ENCODE measurements around the gene SMS. TPM values are rescaled to one million over a fixed set of nuclear protein-coding genes. Genes with fewer than 3 reads are reported as not detected.
"Not testable (repeated sequence)": the region's sequence is repeated elsewhere in the genome, so short reads cannot be mapped to it uniquely, and the experiment has no call there.

Gene SMS
- total RNA-seq, 1 experiment from 2014 or later: 218 TPM

DNA sequence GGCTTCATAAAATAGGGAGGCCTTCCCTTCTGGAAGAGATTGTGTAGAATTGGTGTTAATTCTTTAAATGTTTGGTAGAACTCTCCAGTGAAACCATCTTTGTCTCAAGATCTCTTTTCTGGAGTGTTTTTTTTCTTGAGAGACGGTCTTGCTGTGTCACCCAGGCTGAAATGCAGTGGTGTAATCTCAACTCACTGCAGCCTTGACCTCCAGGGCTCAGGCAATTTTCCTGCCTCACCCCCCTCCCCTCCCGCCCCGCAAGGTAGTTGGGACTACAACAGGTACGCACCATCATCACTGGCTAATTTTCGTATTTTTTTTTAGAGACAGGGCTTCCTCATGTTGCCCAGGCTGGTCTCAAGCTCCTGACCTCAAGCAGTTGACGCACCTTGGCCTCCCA, 12.1 kb downstream of the SMS start:
- Histone ChIP-seq H3K9me2 (ENCODE audit: insufficient read depth) (no peaks in the 10 kb centered on the region), H3K9me3 (ENCODE audit: insufficient read depth, low read depth) (no peaks in the 10 kb centered on the region), H3K27ac (no peak overlapping the region), H3K79me2 (ENCODE audit: low read depth) (peaks cover 98% of the 10 kb centered on the region), H3K4me3 (no peak overlapping the region), H3K4me1 (replicated peaks; ENCODE audit: insufficient read depth) (peaks cover 3% of the 10 kb centered on the region; the same call in 1 of the 2 replicates), H3K36me3 (ENCODE audit: low read depth) (no peaks in the 10 kb centered on the region), H3K4me2 (no peak overlapping the region), H3K27me3 (ENCODE audit: insufficient read depth, low read depth) (no peaks in the 10 kb centered on the region), H2AFZ (no peak overlapping the region), H4K20me1 (ENCODE audit: insufficient read depth) (peaks cover 8% of the 10 kb centered on the region; the same call in 1 of the 2 replicates), H3F3A (ENCODE audit: insufficient read depth, low read depth) (no peaks in the 10 kb centered on the region)
- intact Hi-C loops (cut with micrococcal nuclease; ENCODE audit: unreplicated experiment): no loop called here
- no peak for TF ChIP-seq EZH2 (IDR thresholded peaks at IDR 0.05; ENCODE audit: low read depth)
- TF ChIP-seq, protein P1, sequence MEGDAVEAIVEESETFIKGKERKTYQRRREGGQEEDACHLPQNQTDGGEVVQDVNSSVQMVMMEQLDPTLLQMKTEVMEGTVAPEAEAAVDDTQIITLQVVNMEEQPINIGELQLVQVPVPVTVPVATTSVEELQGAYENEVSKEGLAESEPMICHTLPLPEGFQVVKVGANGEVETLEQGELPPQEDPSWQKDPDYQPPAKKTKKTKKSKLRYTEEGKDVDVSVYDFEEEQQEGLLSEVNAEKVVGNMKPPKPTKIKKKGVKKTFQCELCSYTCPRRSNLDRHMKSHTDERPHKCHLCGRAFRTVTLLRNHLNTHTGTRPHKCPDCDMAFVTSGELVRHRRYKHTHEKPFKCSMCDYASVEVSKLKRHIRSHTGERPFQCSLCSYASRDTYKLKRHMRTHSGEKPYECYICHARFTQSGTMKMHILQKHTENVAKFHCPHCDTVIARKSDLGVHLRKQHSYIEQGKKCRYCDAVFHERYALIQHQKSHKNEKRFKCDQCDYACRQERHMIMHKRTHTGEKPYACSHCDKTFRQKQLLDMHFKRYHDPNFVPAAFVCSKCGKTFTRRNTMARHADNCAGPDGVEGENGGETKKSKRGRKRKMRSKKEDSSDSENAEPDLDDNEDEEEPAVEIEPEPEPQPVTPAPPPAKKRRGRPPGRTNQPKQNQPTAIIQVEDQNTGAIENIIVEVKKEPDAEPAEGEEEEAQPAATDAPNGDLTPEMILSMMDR (conservative IDR thresholded peaks at IDR 0.05): no peak
- no TSS peak for BruUV-seq (replicated peaks)
- POLR2A ChIA-PET (ENCODE audit: unreplicated experiment): no interaction called here
- no peak for DNase-seq
- CTCF ChIA-PET: no interaction called here

DNA sequence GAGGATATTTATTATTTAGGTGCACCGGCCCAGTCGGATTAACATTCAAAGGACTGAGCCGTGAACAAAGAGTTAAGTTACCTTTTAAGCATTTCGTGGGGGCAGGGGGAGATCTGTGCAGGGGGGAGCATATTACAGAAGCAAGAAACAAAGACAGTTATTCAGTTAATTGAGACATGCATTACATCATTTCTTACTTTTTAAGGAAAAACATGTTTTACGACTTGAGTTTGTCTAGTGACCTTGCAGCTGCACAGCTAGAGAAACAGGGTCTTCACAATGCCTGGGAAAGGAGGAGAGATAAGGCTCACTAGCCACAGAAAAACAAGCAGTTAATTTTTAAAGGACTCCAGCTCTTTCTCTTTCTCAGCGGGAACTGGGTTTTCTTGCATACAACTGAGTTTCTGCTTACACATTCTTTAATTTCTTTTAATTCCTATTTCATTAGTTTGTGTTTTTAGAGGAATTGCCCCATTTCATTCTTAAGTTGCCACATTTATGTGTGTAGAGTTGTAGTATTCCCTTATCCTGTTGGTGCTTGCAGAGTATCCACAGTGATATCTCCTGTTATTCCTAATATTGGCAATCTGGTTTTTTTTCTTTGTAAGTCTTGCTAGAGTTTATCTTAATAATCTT, 12.8 kb downstream of the SMS start:
- H3K4me2 ChIP-seq; POLR2A ChIA-PET (ENCODE audit: unreplicated experiment); BruUV-seq (replicated peaks); H3K27me3 ChIP-seq (ENCODE audit: insufficient read depth, low read depth); CTCF ChIA-PET; H3K4me3 ChIP-seq; H2AFZ ChIP-seq; H3K9me2 ChIP-seq (ENCODE audit: insufficient read depth); intact Hi-C loops (cut with micrococcal nuclease; ENCODE audit: unreplicated experiment); DNase-seq; H3K27ac ChIP-seq; H3K9me3 ChIP-seq (ENCODE audit: insufficient read depth, low read depth); H3F3A ChIP-seq (ENCODE audit: insufficient read depth, low read depth); H4K20me1 ChIP-seq (ENCODE audit: insufficient read depth); H3K36me3 ChIP-seq (ENCODE audit: low read depth); H3K4me1 ChIP-seq (replicated peaks; ENCODE audit: insufficient read depth): not testable (repeated sequence)
- peaks cover 98% of the 10 kb centered on the region for H3K79me2 ChIP-seq (ENCODE audit: low read depth)

DNA sequence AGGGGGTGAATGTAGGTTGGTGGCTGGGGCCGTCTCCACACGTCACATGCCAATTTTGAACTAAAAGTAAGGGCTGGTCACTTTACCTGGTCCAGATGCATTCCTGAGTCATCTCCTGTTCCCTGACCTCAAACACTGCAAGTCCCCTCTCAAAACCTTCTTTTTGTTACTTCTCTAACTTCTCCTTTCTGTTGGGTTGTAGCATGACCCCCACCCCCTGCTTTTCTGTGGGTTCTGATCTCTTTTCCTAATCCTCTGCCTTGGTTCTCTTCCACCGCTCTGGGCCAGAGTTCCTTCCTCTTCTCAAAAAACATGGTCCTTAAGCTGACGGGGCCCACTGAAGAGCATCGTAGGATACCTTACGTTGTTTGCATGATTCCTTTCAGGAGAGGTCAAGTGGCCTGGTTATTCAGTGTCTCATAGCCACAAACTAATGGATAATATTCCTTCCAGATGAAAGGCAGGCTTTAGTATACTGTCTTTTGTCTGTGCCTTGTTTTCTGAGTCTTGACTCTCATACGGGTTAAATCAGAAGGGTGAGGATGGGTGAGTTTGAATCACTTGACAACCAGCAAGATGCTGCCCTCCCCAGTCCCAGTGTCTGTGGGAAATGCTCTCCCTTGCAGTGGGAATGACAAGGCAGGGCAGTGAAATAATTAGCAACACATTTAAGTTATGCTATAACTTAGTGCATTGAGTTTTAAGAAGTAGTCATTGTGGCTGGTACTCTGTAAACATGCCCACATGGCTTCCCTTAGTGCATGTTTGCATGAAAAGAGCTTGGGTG, 15.1 kb downstream of the SMS start:
- H3K9me3 ChIP-seq (ENCODE audit: insufficient read depth, low read depth): no peaks in the 10 kb centered on the region
- no peak for DNase-seq
- H3K9me2 ChIP-seq (ENCODE audit: insufficient read depth): no peaks in the 10 kb centered on the region
- peaks cover 97% of the 10 kb centered on the region for H3K79me2 ChIP-seq (ENCODE audit: low read depth)
- no peak overlapping the region for H3K4me2 ChIP-seq
- no peak overlapping the region for H3K27ac ChIP-seq
- H4K20me1 ChIP-seq (ENCODE audit: insufficient read depth): 0 out of 2 replicates have a peak, but pooled peaks cover 8% of the 10 kb centered on the region
- no peaks in the 10 kb centered on the region for H3K4me1 ChIP-seq (replicated peaks; ENCODE audit: insufficient read depth)
- H2AFZ ChIP-seq: no peak overlapping the region
- H3K27me3 ChIP-seq (ENCODE audit: insufficient read depth, low read depth): no peaks in the 10 kb centered on the region
- intact Hi-C loops (cut with micrococcal nuclease; ENCODE audit: unreplicated experiment): no loop called here
- POLR2A ChIA-PET (ENCODE audit: unreplicated experiment): interaction anchor here (0.6 kb wide), 1 partner anchor 11 kb away, joined by 3 read pairs; no protein-coding TSS in a partner anchor
- no peaks in the 10 kb centered on the region for H3K36me3 ChIP-seq (ENCODE audit: low read depth)
- no peak overlapping the region for H3K4me3 ChIP-seq
- BruUV-seq (replicated peaks): no TSS peak
- no peak for TF ChIP-seq EZH2 (IDR thresholded peaks at IDR 0.05; ENCODE audit: low read depth)
- TF ChIP-seq, protein P1 (conservative IDR thresholded peaks at IDR 0.05): no peak
- no peaks in the 10 kb centered on the region for H3F3A ChIP-seq (ENCODE audit: insufficient read depth, low read depth)
- CTCF ChIA-PET: no interaction called here
